Muscle of arm (tissue), 12 donors: ENCODE results near the gene MTX2. TPM values are rescaled to one million over a fixed set of nuclear protein-coding genes. Genes with fewer than 3 reads are reported as not detected.
"Not testable (repeated sequence)": the region's sequence is repeated elsewhere in the genome, so short reads cannot be mapped to it uniquely, and the experiment has no call there.

Experiments
- DNase-seq: peaks from one replicate; pipeline ENCODE4 v3.0.0-alpha.2; 2013
- polyA plus RNA-seq, 12 donors: library from polyadenylated mRNA; unstranded; fragments of 120-200 nt; gene quantifications; one replicate each; pipeline ENCODE4 v1.2.1, GENCODE V29; 2013; ENCODE audit not compliant: insufficient read length in 12 of 12

The MTX2 gene
- polyA plus RNA-seq, 12 donors: 47.9 to 66.8 (median 60.2) TPM; not detected in 1

- no peak for DNase-seq
Observed at GRCh38 chr2:176283291-176284068, 14.2 kb downstream of the MTX2 start.

DNA sequence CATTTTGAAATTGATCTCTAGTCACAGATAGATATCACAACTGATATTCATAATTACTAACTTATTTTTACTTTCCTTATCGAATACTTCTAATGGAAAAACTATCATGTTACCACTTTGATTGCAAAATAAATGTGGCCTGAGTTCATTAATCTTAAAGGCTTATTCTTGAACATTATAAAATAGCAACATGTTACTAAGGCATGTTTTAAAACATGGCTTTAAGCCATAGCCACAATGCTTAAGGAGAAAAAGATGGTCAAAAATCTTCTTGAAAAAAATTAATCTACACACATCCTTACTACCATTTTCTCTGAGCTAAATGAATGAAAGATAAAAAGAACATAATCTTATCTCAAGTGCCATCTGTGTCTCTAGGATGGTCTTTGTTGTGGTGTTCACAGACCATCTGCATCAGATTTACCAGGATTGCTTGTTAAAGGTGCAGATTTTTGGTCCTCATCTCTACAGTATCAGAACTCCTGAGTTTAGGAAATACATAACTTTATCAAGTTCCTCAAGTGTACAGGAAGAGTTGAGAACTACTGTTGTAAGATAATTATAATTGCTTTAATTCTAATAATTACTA, 15.3 kb downstream of the MTX2 start:
- DNase-seq: no peak

DNA sequence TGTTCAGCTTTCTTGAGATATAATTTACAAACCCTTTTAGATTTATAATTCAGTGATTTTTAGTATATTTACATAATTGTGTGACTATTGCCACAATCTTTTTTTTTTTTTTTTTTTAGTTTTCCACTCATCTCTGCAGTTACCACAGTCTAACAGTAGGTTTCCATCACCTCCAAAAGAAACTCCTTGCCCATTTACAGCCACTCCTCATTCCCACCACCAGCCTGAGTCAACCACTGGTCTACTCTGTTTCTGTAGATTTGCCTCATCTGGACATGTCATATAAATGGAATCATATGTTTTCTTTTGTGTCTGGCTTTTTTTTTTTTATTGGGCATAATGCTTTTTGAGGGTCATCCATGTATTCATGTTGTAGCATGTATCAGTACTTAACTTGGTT, 16.1 kb downstream of the MTX2 start:
- DNase-seq: no peak

- DNase-seq: no peak
Observed at GRCh38 chr2:176291335-176291734, 22.1 kb downstream of the MTX2 start.

DNA sequence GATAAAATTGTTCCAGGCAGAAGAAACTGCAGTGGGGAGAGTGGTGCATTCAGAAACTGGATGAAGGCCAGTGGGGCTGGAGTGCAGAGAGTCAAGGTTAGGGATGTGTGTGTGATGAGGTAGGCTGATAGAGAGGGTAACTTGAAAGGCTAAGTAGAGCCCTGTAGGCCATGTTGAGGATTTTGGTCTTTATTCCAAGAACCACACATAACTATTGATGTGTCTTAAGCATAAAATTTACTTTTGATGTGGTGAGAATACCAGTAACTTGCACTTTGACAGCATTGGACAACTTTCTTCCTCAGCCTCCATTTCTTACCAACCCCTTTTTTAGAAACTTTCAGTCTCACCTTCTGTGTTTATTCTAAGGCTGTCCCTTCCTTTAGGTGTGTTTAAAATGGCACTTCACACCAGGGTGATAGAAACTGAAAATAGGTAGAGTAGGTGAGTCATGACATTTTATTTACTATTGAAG, 22.6 kb downstream of the MTX2 start:
- DNase-seq: no peak

- DNase-seq: no peak
Observed at GRCh38 chr2:176292608-176293007, 23.4 kb downstream of the MTX2 start.

- no peak for DNase-seq
Observed at GRCh38 chr2:176293334-176293733, 24.1 kb downstream of the MTX2 start.

GRCh38 chr2:176297067-176297466, 27.8 kb downstream of the MTX2 start:
- no peak for DNase-seq

- DNase-seq: no peak
Observed at GRCh38 chr2:176297737-176298136, 28.5 kb downstream of the MTX2 start.

- not testable (repeated sequence) for DNase-seq
Observed at GRCh38 chr2:176306020-176306419, 36.8 kb downstream of the MTX2 start.

GRCh38 chr2:176317199-176317598, 48.0 kb downstream of the MTX2 start:
- DNase-seq: no peak

DNA sequence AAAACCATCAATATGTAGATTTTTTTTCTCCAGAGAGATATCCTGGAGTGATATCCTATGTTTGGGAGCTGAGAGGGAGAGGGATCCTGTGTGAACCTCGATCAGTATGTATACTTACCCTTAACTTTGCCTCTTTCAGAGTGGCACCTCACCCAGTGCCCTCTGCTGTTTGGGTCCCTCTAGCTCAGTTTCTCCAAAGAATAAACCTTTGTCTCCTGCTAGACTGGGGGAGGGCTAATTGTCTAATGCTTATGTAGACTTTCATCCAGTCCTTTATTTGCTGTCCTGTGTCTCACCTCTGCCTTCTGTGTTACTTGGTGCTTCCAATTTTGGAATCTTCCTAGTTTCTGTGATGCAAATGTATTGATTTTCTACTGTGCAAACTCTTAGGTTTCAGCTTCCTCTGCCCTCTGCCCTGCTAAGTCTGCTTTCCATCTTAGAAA, 48.4 kb downstream of the MTX2 start:
- no peak for DNase-seq

GRCh38 chr2:176321916-176322315, 52.7 kb downstream of the MTX2 start:
- DNase-seq: no peak

GRCh38 chr2:176324862-176325261, 55.6 kb downstream of the MTX2 start:
- DNase-seq: no peak

DNA sequence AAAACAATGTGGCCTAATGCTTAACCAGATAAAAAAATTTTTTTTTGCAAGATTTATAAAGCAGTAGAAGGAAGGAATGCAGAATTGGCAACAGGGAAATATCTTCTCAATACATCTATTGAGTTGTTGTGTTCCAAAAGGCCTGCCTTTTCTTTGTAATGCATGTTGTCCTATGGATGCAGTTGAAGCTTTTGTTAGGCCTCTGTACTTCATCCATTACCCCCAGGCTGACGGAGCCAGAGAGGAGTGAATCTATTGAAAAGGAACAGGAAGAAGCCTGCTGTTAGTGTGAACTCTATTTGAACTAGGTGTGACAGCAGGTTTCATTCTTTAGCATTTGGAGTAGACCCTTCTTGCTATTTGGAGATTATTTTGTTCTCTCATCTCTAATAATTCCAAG, 56.5 kb downstream of the MTX2 start:
- no peak for DNase-seq

- no peak for DNase-seq
Observed at GRCh38 chr2:176328149-176328548, 58.9 kb downstream of the MTX2 start.

- DNase-seq: no peak
Observed at GRCh38 chr2:176330612-176331011, 61.4 kb downstream of the MTX2 start.

DNA sequence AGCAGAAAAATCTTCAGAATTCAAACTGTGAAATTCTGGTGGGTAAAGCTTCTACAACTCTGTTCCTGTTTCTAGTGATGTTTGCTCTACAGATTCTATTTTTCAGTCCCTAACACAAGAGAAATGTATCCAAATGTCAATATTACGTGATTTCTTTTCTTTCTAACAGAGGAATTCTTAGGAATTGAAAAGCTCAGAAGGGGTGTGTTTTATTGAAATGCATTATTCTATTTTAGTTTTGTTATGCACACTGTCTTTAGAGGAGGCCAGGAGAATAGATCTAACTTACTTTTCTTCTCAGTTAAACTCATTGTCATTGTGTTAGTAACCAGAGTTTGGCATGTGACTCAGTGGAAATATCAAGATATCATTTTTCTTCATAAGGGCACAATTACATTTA, 62.4 kb downstream of the MTX2 start:
- DNase-seq: no peak

DNA sequence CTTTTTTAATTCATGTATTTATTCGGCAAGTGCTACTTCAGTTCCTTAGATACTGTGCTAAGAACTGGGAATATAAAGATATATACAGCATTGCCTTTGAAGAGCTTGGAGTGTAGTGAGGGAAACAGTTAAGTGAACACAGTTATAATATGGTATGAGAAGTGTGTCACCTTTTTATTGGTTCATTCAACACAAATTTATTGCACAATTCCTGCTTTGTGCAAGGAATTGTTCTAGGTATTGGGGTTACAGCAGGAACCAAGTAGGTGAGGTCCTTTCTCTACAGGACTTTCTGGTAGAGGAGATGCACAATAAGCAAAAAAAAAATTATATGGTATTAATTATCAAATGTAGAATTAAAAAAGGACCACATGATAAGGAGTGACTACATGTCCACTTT, 65.5 kb downstream of the MTX2 start:
- no peak for DNase-seq

DNA sequence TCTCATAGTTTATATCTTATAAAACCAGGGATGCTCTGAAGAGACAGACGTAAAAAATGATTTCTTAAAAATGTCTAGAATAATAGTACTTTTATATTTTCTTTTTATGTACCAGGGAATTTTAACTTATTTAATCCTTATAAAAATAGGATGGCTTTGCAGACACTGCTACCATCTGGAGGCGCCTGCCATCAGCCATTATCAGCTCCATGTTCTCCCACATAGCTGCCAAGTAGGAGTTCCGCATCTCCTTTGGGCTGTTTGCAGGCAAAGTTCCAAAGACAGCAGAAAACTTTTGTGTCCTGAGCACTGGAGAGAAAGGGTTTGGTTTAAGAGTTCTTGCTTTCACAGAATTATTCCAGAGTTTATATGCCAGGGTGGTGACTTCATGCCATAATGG, 69.2 kb downstream of the MTX2 start:
- no peak for DNase-seq

- no peak for DNase-seq
Observed at GRCh38 chr2:176339208-176339607, 70.0 kb downstream of the MTX2 start.

DNA sequence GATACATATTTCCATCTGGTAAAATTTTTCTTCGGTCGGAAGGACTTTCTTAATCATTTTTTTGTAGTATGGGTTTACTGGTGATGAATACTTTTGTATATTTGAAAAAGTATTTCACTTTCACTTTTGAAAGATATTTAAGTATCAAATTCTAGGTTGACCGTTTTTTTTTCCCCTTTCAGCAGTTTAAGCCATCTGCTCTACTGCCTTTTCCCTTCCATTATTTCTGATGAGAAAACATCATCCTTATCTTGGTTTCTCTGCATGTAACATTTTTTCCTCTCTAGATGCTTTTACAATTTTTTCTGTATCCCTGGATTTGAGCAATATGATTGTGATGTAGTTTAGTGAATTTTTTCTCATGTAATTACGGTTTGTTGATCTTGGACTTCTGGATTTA, 87.0 kb downstream of the MTX2 start:
- DNase-seq: no peak

DNA sequence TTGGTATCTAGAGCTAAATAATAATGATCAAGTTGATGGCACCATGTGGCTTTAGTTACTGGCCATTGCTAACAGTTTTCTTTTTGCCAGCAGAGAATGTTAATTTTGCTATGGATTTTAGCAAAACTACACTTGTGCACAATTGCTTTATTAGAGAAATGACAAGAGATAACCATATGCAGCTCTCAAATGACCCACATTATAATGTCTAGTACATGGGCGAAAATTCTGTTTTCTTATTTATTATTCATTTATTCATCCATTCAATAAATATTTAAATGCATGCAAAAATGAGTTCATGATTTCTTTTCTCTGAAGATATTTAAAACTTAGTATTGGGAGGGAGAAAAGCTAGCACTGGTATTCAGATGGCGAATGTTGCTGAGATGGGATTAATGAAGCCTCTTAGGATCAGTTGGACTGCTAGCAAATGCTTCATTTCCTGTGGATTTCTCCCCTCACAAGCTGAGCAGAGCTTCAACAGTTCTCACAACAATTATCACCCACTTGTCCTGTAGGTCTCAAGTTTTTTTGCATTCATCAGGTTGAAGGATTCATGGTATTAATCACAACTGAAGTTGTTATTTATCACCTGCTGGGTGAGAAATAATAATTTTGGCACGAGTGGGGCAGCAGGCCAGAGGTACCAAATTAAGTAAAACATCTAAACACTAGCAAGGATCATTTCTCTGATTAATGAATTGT, 95.2 kb downstream of the MTX2 start:
- DNase-seq: no peak
